ENCODE data around the gene ZBED2. TPM values are rescaled to one million over a fixed set of nuclear protein-coding genes. Genes with fewer than 3 reads are reported as not detected.
A peak's percentile ranks its signal among the peaks of the same experiment; 100 is the strongest.

Gene ZBED2
- total RNA-seq, 2 donors from 2014 or later = 0.68 TPM; not detected in 1

DNA sequence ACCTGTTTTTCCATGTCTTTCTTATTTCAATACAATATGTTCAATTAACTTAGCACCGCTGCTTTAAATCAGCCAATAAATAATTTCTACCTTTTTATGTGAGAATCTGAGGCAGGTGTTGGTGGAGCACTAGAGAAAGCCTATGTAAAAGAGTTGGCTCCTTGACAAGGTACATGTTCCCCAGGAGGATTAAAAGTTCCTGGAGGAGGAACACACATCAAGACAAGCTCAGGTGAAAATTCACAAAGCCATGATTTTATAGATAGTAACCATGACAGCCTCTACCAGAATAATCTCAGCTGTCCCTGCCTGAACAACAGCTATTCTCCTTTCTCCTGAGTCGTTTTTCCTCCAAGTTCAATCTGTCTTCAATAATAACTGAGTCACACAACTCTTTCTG lies 3.4 kb upstream of the ZBED2 start:
- Histone ChIP-seq H3K9me3 (no peaks in the 10 kb centered on the region), H3K27ac (no peak overlapping the region), H3K27me3 (replicated peaks; ENCODE audit: insufficient read depth) (no peaks in the 10 kb centered on the region), H3K4me3 (no peak overlapping the region), H3K4me1 (replicated peaks) (no peaks in the 10 kb centered on the region), H3K36me3 (no peaks in the 10 kb centered on the region)
- no peak for TF ChIP-seq POLR2A (IDR thresholded peaks at IDR 0.05)
- TF ChIP-seq POLR2AphosphoS5 (IDR thresholded peaks at IDR 0.05) = peak; percentile 69
- TF ChIP-seq, protein P1, sequence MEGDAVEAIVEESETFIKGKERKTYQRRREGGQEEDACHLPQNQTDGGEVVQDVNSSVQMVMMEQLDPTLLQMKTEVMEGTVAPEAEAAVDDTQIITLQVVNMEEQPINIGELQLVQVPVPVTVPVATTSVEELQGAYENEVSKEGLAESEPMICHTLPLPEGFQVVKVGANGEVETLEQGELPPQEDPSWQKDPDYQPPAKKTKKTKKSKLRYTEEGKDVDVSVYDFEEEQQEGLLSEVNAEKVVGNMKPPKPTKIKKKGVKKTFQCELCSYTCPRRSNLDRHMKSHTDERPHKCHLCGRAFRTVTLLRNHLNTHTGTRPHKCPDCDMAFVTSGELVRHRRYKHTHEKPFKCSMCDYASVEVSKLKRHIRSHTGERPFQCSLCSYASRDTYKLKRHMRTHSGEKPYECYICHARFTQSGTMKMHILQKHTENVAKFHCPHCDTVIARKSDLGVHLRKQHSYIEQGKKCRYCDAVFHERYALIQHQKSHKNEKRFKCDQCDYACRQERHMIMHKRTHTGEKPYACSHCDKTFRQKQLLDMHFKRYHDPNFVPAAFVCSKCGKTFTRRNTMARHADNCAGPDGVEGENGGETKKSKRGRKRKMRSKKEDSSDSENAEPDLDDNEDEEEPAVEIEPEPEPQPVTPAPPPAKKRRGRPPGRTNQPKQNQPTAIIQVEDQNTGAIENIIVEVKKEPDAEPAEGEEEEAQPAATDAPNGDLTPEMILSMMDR (IDR thresholded peaks at IDR 0.05) = no peak
- WGBS = 39% methylated on average over 2 of the region's 2 CpGs
- intact Hi-C loops (cut with DNase I) = no loop called here
- DNase-seq (ENCODE audit: low spot score) = peak; percentile 26

DNA sequence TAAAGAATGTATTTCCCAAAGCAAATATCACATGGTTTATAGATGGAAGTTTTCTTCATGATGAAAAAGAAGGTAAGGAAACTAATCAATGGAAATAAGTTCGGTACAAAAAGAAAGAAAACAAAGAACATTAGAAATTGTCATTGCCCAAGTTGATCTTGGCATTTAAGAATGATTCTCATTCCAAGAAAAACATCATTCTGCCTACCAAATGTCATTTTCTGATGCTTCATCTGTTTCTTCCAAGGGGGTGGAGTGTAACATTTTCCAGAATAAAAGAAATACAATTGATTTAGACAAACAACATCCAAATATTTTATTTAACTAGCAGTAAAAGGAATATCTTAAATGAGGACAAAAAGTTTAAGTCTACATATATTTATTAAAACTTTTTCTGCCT lies 3.0 kb upstream of the ZBED2 start:
- Histone ChIP-seq H3K27me3 (replicated peaks; ENCODE audit: insufficient read depth) (no peaks in the 10 kb centered on the region), H3K36me3 (no peaks in the 10 kb centered on the region), H3K27ac (no peak overlapping the region), H3K9me3 (no peaks in the 10 kb centered on the region), H3K4me1 (replicated peaks) (no peaks in the 10 kb centered on the region), H3K4me3 (no peak overlapping the region)
- TF ChIP-seq POLR2AphosphoS5 (IDR thresholded peaks at IDR 0.05) (no peak), POLR2A (IDR thresholded peaks at IDR 0.05) (no peak)
- TF ChIP-seq, protein P1 (IDR thresholded peaks at IDR 0.05) = no peak
- DNase-seq (ENCODE audit: low spot score) = no peak
- 45% methylated on average over 1 of the region's 1 CpG for WGBS
- intact Hi-C loops (cut with DNase I) = no loop called here

- intact Hi-C loops (cut with DNase I) = no loop called here
- 94% methylated on average over 4 of the region's 4 CpGs for WGBS
- no peaks in the 10 kb centered on the region for H3K4me1 ChIP-seq (replicated peaks)
- H3K36me3 ChIP-seq = no peaks in the 10 kb centered on the region
- no peak overlapping the region for H3K4me3 ChIP-seq
- H3K27ac ChIP-seq = no peak overlapping the region
- no peaks in the 10 kb centered on the region for H3K9me3 ChIP-seq
- no peak for DNase-seq (ENCODE audit: low spot score)
- no peaks in the 10 kb centered on the region for H3K27me3 ChIP-seq (replicated peaks; ENCODE audit: insufficient read depth)
- TF ChIP-seq, protein P1 (IDR thresholded peaks at IDR 0.05) = no peak
- no peak for TF ChIP-seq POLR2A (IDR thresholded peaks at IDR 0.05)
- TF ChIP-seq POLR2AphosphoS5 (IDR thresholded peaks at IDR 0.05) = no peak
Observed at GRCh38 chr3:111596328-111596727, 1.2 kb upstream of the ZBED2 start.

DNA sequence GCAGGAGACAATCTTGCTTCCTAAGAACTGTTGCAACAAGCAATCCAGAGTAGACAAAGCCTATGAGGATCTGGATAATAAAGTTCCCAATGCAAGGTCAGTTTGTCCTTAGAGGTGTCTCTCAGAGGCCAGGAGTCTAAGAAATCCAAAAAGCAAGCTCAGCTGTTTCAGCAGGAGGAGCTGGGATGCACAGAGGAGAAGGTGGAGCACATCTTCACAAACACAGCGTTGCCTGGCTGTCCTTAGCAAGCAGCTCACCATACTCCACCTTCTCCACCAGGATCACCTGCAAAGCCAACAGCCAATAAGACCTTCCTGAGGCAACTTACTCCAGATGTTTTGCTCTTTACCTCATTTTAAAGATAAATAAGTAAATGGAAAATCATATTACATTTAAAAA lies 365 bp downstream of the ZBED2 start:
- no peaks in the 10 kb centered on the region for H3K9me3 ChIP-seq
- H3K4me3 ChIP-seq = no peak overlapping the region
- H3K36me3 ChIP-seq = no peaks in the 10 kb centered on the region
- TF ChIP-seq POLR2A (IDR thresholded peaks at IDR 0.05) = no peak
- TF ChIP-seq, protein P1 (IDR thresholded peaks at IDR 0.05) = no peak
- no peak for TF ChIP-seq POLR2AphosphoS5 (IDR thresholded peaks at IDR 0.05)
- intact Hi-C loops (cut with DNase I) = no loop called here
- H3K27ac ChIP-seq = no peak overlapping the region
- H3K27me3 ChIP-seq (replicated peaks; ENCODE audit: insufficient read depth) = no peaks in the 10 kb centered on the region
- H3K4me1 ChIP-seq (replicated peaks) = no peaks in the 10 kb centered on the region
- WGBS = 0% methylated on average over 1 of the region's 1 CpG
- no peak for DNase-seq (ENCODE audit: low spot score)

DNA sequence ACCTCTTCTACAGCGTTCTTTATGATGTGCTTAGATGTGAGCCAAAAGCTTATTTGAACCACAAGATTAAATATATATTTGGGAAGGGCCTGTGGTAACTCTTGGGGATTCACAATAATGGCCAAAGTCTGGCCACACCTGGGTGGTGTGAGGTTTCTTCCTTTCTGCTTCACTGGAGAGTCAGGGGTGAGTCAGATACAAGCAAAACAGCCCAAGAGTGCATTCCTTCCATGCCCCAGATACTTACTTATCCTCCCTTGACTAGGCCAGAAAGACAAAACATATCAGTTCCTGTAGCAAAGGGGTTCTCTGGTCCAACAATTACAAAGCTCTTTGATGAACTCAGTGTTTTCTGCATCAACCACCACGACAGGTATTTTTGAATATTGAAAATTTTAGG lies 941 bp downstream of the ZBED2 start:
- no peaks in the 10 kb centered on the region for H3K27me3 ChIP-seq (replicated peaks; ENCODE audit: insufficient read depth)
- intact Hi-C loops (cut with DNase I) = no loop called here
- H3K4me1 ChIP-seq (replicated peaks) = no peaks in the 10 kb centered on the region
- WGBS = 90% methylated on average over 2 of the region's 2 CpGs
- no peak overlapping the region for H3K27ac ChIP-seq
- no peaks in the 10 kb centered on the region for H3K9me3 ChIP-seq
- TF ChIP-seq POLR2AphosphoS5 (IDR thresholded peaks at IDR 0.05) (no peak), POLR2A (IDR thresholded peaks at IDR 0.05) (no peak)
- TF ChIP-seq, protein P1 (IDR thresholded peaks at IDR 0.05) = no peak
- H3K36me3 ChIP-seq = no peaks in the 10 kb centered on the region
- no peak overlapping the region for H3K4me3 ChIP-seq
- DNase-seq (ENCODE audit: low spot score) = no peak
